Fibroblast of lung (primary cell): ENCODE data around the gene ITIH4. TPM values are rescaled to one million over a fixed set of nuclear protein-coding genes. Genes with fewer than 3 reads are reported as not detected.
A peak's percentile ranks its signal among the peaks of the same experiment; 100 is the strongest.

Source experiments
- DNase-seq, 2 donors: peaks; one replicate each; pipeline versions ENCODE4 v3.0.0 to v3.0.0-alpha.2; 2010; ENCODE audit warnings: low read depth in 2 of 2
- H2AFZ ChIP-seq: 2 replicates; pipeline ENCODE4 v1.5.1; 2012; ENCODE audit warnings: low read length, control low read depth, inconsistent platforms
- H3K27ac ChIP-seq: 2 replicates; pipeline ENCODE4 v1.5.1; 2011; ENCODE audit warnings: low read length, control low read depth; ENCODE audit not compliant: insufficient read depth
- H3K27me3 ChIP-seq: 2 replicates; pipeline ENCODE4 v1.5.1; 2011; ENCODE audit warnings: mild to moderate bottlenecking, low read length; ENCODE audit not compliant: control insufficient read depth, insufficient read depth
- H3K36me3 ChIP-seq: 2 replicates; pipeline ENCODE4 v1.5.1; 2011; ENCODE audit warnings: low read length; ENCODE audit not compliant: control insufficient read depth, insufficient read depth
- H3K4me1 ChIP-seq: 2 replicates; pipeline ENCODE4 v1.5.1; 2011; ENCODE audit warnings: low read length; ENCODE audit not compliant: control insufficient read depth, insufficient read depth; ENCODE audit errors: extremely low read depth
- H3K4me2 ChIP-seq: 2 replicates; pipeline ENCODE4 v1.5.1; 2011; ENCODE audit warnings: low read length, control low read depth; ENCODE audit not compliant: insufficient read depth; ENCODE audit errors: extremely low read depth
- H3K4me3 ChIP-seq, 4 experiments: fragments of 200-600 bp in 1 of 4; sonication (generic) in 1 of 4; replicated peaks in 1 of 4; 2 replicates each; pipeline ENCODE4 v1.5.1; 2011 to 2016; ENCODE audit warnings: low read length in 4 of 4, low read depth in 3 of 4, mild to moderate bottlenecking in 3 of 4, control low read depth in 2 of 4, inconsistent platforms in 1 of 4, mixed read lengths in 1 of 4; ENCODE audit not compliant: insufficient read depth in 1 of 4; ENCODE audit errors: control extremely low read depth in 1 of 4
- H3K79me2 ChIP-seq: 2 replicates; pipeline ENCODE4 v1.5.1; 2012; ENCODE audit warnings: mild to moderate bottlenecking, low read length, inconsistent platforms; ENCODE audit not compliant: control insufficient read depth, insufficient read depth
- H3K9ac ChIP-seq: 2 replicates; pipeline ENCODE4 v1.5.1; 2011; ENCODE audit warnings: mild to moderate bottlenecking, low read length, control low read depth; ENCODE audit not compliant: insufficient read depth
- H3K9me3 ChIP-seq: 2 replicates; pipeline ENCODE4 v1.5.1; 2012; ENCODE audit warnings: low read depth, low read length; ENCODE audit not compliant: control insufficient read depth, insufficient read depth
- H4K20me1 ChIP-seq: 2 replicates; pipeline ENCODE4 v1.5.1; 2011; ENCODE audit warnings: low read length; ENCODE audit not compliant: control insufficient read depth, insufficient read depth; ENCODE audit errors: extremely low read depth
- EZH2 ChIP-seq: IDR thresholded peaks from 2 replicates; pipeline ENCODE4 v1.5.1; 2012; ENCODE audit warnings: low read length, control low read depth, mild to moderate bottlenecking; ENCODE audit errors: missing control alignments
- polyA plus RNA-seq, 2 donors: library from polyadenylated mRNA; depleted of rRNA in 1 of 2; stranded (reverse) in 1 of 2; unstranded in 1 of 2; fragments of >200 nt; gene quantifications; 2 replicates each; pipeline ENCODE4 v1.2.1, GENCODE V29; 2011 to 2012; ENCODE audit warnings: missing spikeins in 1 of 2
- total RNA-seq: library from RNA; depleted of rRNA; stranded (reverse); fragments of >200 nt; gene quantifications from 2 replicates; pipeline ENCODE4 v1.2.1, GENCODE V29; 2014
- TF ChIP-seq, protein P1 (sequence below), 2 donors: IDR thresholded peaks in 1 of 2; conservative IDR thresholded peaks in 1 of 2; 1 replicate in 1 of 2; 2 replicates in 1 of 2; pipeline ENCODE4 v1.5.1; 2011 to 2012; ENCODE audit warnings: low read length in 2 of 2, control low read depth in 1 of 2, inconsistent platforms in 1 of 2, low read depth in 1 of 2, mild to moderate bottlenecking in 1 of 2

ITIH4 gene
- total and polyA plus RNA-seq, 2 donors (not counting 1 experiment from before 2014, with no cell fraction given), result 1.1 to 2.6 TPM

DNA sequence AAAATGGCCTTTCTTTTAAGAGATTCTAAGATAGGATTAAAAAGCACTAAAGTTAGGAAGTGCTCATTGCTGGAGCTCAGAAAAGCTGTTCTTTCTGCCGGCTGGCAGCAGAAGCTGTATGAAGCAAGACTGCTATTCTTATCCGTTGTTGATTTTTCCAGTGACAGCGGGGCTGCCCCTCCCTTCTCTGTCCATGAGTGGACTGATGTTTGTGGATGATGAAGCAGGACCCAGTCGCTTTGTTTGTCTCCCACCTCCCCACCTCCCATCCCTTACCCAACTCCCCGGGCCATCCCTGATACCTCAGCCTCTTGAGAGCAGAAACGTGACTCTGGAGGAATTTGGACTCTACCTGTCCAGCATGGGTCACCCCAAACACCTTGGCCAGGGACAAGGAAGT is 14.7 kb upstream of the ITIH4 start:
- H3K27ac ChIP-seq, result no peak overlapping the region
- H3K4me2 ChIP-seq, result peak overlapping the region; percentile 3
- no peaks in the 10 kb centered on the region for H3K27me3 ChIP-seq
- H3K4me3 ChIP-seq, result no peak overlapping the region
- H3K9ac ChIP-seq, result no peak overlapping the region
- no peaks in the 10 kb centered on the region for H3K79me2 ChIP-seq
- no peaks in the 10 kb centered on the region for H3K9me3 ChIP-seq
- TF ChIP-seq EZH2, result no peak
- TF ChIP-seq, protein P1, sequence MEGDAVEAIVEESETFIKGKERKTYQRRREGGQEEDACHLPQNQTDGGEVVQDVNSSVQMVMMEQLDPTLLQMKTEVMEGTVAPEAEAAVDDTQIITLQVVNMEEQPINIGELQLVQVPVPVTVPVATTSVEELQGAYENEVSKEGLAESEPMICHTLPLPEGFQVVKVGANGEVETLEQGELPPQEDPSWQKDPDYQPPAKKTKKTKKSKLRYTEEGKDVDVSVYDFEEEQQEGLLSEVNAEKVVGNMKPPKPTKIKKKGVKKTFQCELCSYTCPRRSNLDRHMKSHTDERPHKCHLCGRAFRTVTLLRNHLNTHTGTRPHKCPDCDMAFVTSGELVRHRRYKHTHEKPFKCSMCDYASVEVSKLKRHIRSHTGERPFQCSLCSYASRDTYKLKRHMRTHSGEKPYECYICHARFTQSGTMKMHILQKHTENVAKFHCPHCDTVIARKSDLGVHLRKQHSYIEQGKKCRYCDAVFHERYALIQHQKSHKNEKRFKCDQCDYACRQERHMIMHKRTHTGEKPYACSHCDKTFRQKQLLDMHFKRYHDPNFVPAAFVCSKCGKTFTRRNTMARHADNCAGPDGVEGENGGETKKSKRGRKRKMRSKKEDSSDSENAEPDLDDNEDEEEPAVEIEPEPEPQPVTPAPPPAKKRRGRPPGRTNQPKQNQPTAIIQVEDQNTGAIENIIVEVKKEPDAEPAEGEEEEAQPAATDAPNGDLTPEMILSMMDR (conservative IDR thresholded peaks at IDR 0.05 in 1 of 2, IDR thresholded peaks at IDR 0.05 in 1 of 2; ENCODE audit: low read depth in 1 of 2, low read length in 2 of 2), result no peak
- peak in 1 of 2 donors; percentile 68 for DNase-seq
- no peak overlapping the region for H2AFZ ChIP-seq
- peaks cover 6% of the 10 kb centered on the region for H3K36me3 ChIP-seq
- no peaks in the 10 kb centered on the region for H4K20me1 ChIP-seq
- H3K4me1 ChIP-seq, result peaks cover 6% of the 10 kb centered on the region

GRCh38 chr3:52844290-52844975 is 14.0 kb upstream of the ITIH4 start:
- Histone ChIP-seq H4K20me1 (no peaks in the 10 kb centered on the region), H2AFZ (no peak overlapping the region), H3K4me1 (peaks cover 6% of the 10 kb centered on the region), H3K79me2 (no peaks in the 10 kb centered on the region), H3K4me3 (no peak overlapping the region), H3K4me2 (no peak overlapping the region), H3K9me3 (no peaks in the 10 kb centered on the region), H3K9ac (no peak overlapping the region), H3K27me3 (no peaks in the 10 kb centered on the region), H3K36me3 (peaks cover 2% of the 10 kb centered on the region), H3K27ac (no peak overlapping the region)
- TF ChIP-seq, protein P1 (conservative IDR thresholded peaks at IDR 0.05 in 1 of 2, IDR thresholded peaks at IDR 0.05 in 1 of 2; ENCODE audit: low read depth in 1 of 2, low read length in 2 of 2), result no peak
- TF ChIP-seq EZH2, result no peak
- DNase-seq, result no peak

GRCh38 chr3:52843881-52844280 is 13.4 kb upstream of the ITIH4 start:
- Histone ChIP-seq H3K4me1 (peaks cover 3% of the 10 kb centered on the region), H2AFZ (no peak overlapping the region), H3K4me2 (no peak overlapping the region), H3K4me3 (no peak overlapping the region), H3K9me3 (no peaks in the 10 kb centered on the region), H3K9ac (no peak overlapping the region), H3K36me3 (no peaks in the 10 kb centered on the region), H3K27me3 (no peaks in the 10 kb centered on the region), H3K27ac (no peak overlapping the region), H4K20me1 (no peaks in the 10 kb centered on the region), H3K79me2 (no peaks in the 10 kb centered on the region)
- no peak for DNase-seq
- no peak for TF ChIP-seq EZH2
- TF ChIP-seq, protein P1 (conservative IDR thresholded peaks at IDR 0.05 in 1 of 2, IDR thresholded peaks at IDR 0.05 in 1 of 2; ENCODE audit: low read depth in 1 of 2, low read length in 2 of 2), result no peak
